Uterus (tissue), 4 donors: Measurements from ENCODE around the gene B3GLCT. TPM values are rescaled to one million over a fixed set of nuclear protein-coding genes. Genes with fewer than 3 reads are reported as not detected.

Experiments used
- DNase-seq, 2 donors: peaks; one replicate each; pipeline ENCODE4 v3.0.0-alpha.2; 2019 to 2020
- H3K27ac ChIP-seq, 2 donors: fragments of 200-600 bp; sonication (generic); 1 replicate in 1 of 2; 2 replicates in 1 of 2; pipeline ENCODE4 v1.5.1; 2016 to 2018
- H3K27me3 ChIP-seq, 2 donors: fragments of 200-600 bp; sonication (generic); one replicate each; pipeline ENCODE4 v1.5.1; 2018 to 2019; ENCODE audit warnings: control low read depth in 1 of 2
- H3K36me3 ChIP-seq, 2 donors: fragments of 200-600 bp; sonication (generic); one replicate each; pipeline ENCODE4 v1.5.1; 2019; ENCODE audit warnings: control low read depth in 1 of 2
- H3K4me1 ChIP-seq, 2 donors: fragments of 200-600 bp; sonication (generic); one replicate each; pipeline ENCODE4 v1.5.1; 2018 to 2019; ENCODE audit warnings: control low read depth in 1 of 2
- H3K4me3 ChIP-seq, 2 donors: fragments of 200-600 bp; sonication (generic); 1 replicate in 1 of 2; 2 replicates in 1 of 2; pipeline ENCODE4 v1.5.1; 2018 to 2019; ENCODE audit warnings: mild to moderate bottlenecking in 1 of 2
- H3K9me3 ChIP-seq, 2 donors: fragments of 200-600 bp; sonication (generic); one replicate each; pipeline ENCODE4 v1.5.1; 2019; ENCODE audit warnings: control low read depth in 1 of 2
- CTCF ChIP-seq, 4 experiments: fragments of 200-600 bp in 2 of 4; fragments of 450-650 bp in 2 of 4; sonication (generic) in 2 of 4; IDR thresholded peaks; one replicate each; pipeline ENCODE4 v1.5.1; 2016 to 2019; ENCODE audit warnings: antibody characterized with exemption in 4 of 4, mild to moderate bottlenecking in 2 of 4, moderate library complexity in 1 of 4
- POLR2A ChIP-seq, 2 donors: fragments of 450-650 bp; IDR thresholded peaks; one replicate each; pipeline ENCODE4 v1.6.1; 2016; ENCODE audit warnings: antibody characterized with exemption in 2 of 2, mild to moderate bottlenecking in 1 of 2, moderate library complexity in 1 of 2
- intact Hi-C: fragments of 100-400 bp; cut with DNase I; formaldehyde crosslinking; loops from one replicate; pipeline ENCODE4 v1.15.1; 2023; ENCODE audit warnings: low total_unique reads
- total RNA-seq, 4 donors: library from RNA; depleted of rRNA in 3 of 4; stranded (reverse); fragments of >200 nt in 3 of 4; gene quantifications; one replicate each; pipeline versions ENCODE4 v1.1.0 to v1.2.4, GENCODE V29; 2014 to 2023
- donor health status: DM: yes; HTN: yes; CAD: no.

B3GLCT gene
- total RNA-seq, 4 donors from 2014 or later: 20.0 to 83.1 (median 31.7) TPM

- Histone ChIP-seq H3K36me3 (peaks cover 0 to 3% of the 10 kb centered on the region in 2 donors), H3K27me3 (no peaks in the 10 kb centered on the region)
- intact Hi-C loops: no loop called here
Observed at GRCh38 chr13:31278869-31279268, 79.1 kb downstream of the B3GLCT start.

GRCh38 chr13:31282741-31283455 lies 83.1 kb downstream of the B3GLCT start:
- H3K4me3 ChIP-seq: no peak overlapping the region
- H3K9me3 ChIP-seq: peaks cover 0 to under 1% of the 10 kb centered on the region in 2 donors
- no peak for DNase-seq
- no peaks in the 10 kb centered on the region for H3K36me3 ChIP-seq
- TF ChIP-seq POLR2A (IDR thresholded peaks at IDR 0.05) (no peak), CTCF (IDR thresholded peaks at IDR 0.05) (no peak)
- no peak overlapping the region for H3K27ac ChIP-seq
- no peaks in the 10 kb centered on the region for H3K4me1 ChIP-seq
- intact Hi-C loops: no loop called here
- no peaks in the 10 kb centered on the region for H3K27me3 ChIP-seq

More at GRCh38 chr13:31278869-31279268, 79.1 kb downstream of the B3GLCT start:
- DNase-seq: no peak
- Histone ChIP-seq H3K4me1 (no peaks in the 10 kb centered on the region), H3K9me3 (no peaks in the 10 kb centered on the region), H3K4me3 (no peak overlapping the region), H3K27ac (no peak overlapping the region)
- no peak for TF ChIP-seq POLR2A (IDR thresholded peaks at IDR 0.05)

GRCh38 chr13:31286930-31287329 lies 87.2 kb downstream of the B3GLCT start:
- Histone ChIP-seq H3K27ac (no peak overlapping the region), H3K9me3 (peaks cover 0 to 20% of the 10 kb centered on the region in 2 donors), H3K27me3 (no peaks in the 10 kb centered on the region), H3K4me1 (no peaks in the 10 kb centered on the region), H3K4me3 (no peak overlapping the region), H3K36me3 (no peaks in the 10 kb centered on the region)
- intact Hi-C loops: no loop called here
- DNase-seq: no peak
- TF ChIP-seq CTCF (IDR thresholded peaks at IDR 0.05) (no peak), POLR2A (IDR thresholded peaks at IDR 0.05) (no peak)

GRCh38 chr13:31301119-31301518 lies 101.3 kb downstream of the B3GLCT start:
- Histone ChIP-seq H3K36me3 (no peaks in the 10 kb centered on the region), H3K9me3 (no peaks in the 10 kb centered on the region), H3K4me1 (no peaks in the 10 kb centered on the region), H3K4me3 (no peak overlapping the region), H3K27ac (no peak overlapping the region), H3K27me3 (no peaks in the 10 kb centered on the region)
- intact Hi-C loops: no loop called here
- DNase-seq: no peak
- TF ChIP-seq CTCF (IDR thresholded peaks at IDR 0.05) (no peak), POLR2A (IDR thresholded peaks at IDR 0.05) (no peak)

- H3K9me3 ChIP-seq: peaks cover 0 to 14% of the 10 kb centered on the region in 2 donors
- intact Hi-C loops: no loop called here
Observed at GRCh38 chr13:31310356-31310755, 110.6 kb downstream of the B3GLCT start.

More at GRCh38 chr13:31310356-31310755, 110.6 kb downstream of the B3GLCT start:
- Histone ChIP-seq H3K36me3 (no peaks in the 10 kb centered on the region), H3K4me1 (no peaks in the 10 kb centered on the region), H3K27me3 (no peaks in the 10 kb centered on the region), H3K4me3 (no peak overlapping the region), H3K27ac (no peak overlapping the region)
- no peak for TF ChIP-seq CTCF (IDR thresholded peaks at IDR 0.05)
- TF ChIP-seq POLR2A (IDR thresholded peaks at IDR 0.05): no peak
- no peak for DNase-seq
